Activated T-cell treated with anti-CD3 and anti-CD28 coated beads, Interleukin-2, amount 50 U/mL, for 4 hours (primary cell): ENCODE results near the gene SMIM10L2A. TPM values are rescaled to one million over a fixed set of nuclear protein-coding genes. Genes with fewer than 3 reads are reported as not detected.
"Not testable (repeated sequence)": the region's sequence is repeated elsewhere in the genome, so short reads cannot be mapped to it uniquely, and the experiment has no call there.

Experiments
- ATAC-seq, 2 donors: fragments of 200-7000 bp; cut with Tn5 transposase; one replicate each; pipeline ENCODE4 v1.10.0; 2021
- DNase-seq: peaks from one replicate; pipeline ENCODE4 v3.0.0-alpha.2; 2020
- H3K27me3 Mint-ChIP-seq: one replicate; pipeline ENCODE4 v1.8.0; 2021; ENCODE audit warnings: low read depth, mixed read lengths
- H3K36me3 Mint-ChIP-seq: one replicate; pipeline ENCODE4 v1.8.0; 2022; ENCODE audit warnings: mixed read lengths; ENCODE audit not compliant: insufficient read depth
- H3K4me1 Mint-ChIP-seq: one replicate; pipeline ENCODE4 v1.8.0; 2021; ENCODE audit warnings: low read depth, mixed read lengths
- H3K4me3 Mint-ChIP-seq: one replicate; pipeline ENCODE4 v1.8.0; 2021; ENCODE audit warnings: mild to moderate bottlenecking, moderate library complexity, mixed read lengths
- H3K9me3 Mint-ChIP-seq: one replicate; pipeline ENCODE4 v1.8.0; 2021; ENCODE audit warnings: mixed read lengths
- total RNA-seq, 3 donors: library from RNA; stranded (reverse); gene quantifications; one replicate each; pipeline ENCODE4 v1.2.1, GENCODE V29; 2021

The SMIM10L2A gene
- total RNA-seq, 3 donors from 2014 or later, result 0.38 to 0.66 (median 0.61) TPM

- not testable (repeated sequence) for H3K36me3 Mint-ChIP-seq, H3K4me3 Mint-ChIP-seq, H3K27me3 Mint-ChIP-seq, H3K9me3 Mint-ChIP-seq, ATAC-seq, H3K4me1 Mint-ChIP-seq, DNase-seq
These were observed 40.0 kb downstream of the SMIM10L2A start for GRCh38 chrX:135461756-135462155.

DNA sequence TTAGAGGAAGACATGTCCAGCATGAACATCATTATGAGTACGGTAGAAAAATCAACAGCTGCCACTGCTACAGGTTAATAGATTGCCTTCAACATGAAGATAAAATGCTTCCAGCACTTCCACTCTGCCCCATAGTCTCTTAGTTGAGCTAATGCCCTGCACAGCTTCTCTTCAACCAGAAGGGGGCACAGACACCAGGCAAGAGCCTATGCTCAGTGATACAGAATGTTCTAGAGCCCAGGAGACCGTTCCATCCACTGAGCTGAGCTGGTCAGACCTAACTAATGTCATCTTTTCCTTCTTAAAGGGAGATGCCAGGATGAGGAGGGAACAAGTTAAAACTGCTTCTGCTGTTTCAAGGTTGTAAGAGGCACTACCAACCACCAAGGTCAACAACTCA is 42.2 kb downstream of the SMIM10L2A start:
- Mint-ChIP-seq H3K4me3 (no peak overlapping the region), H3K4me1 (no peaks in the 10 kb centered on the region), H3K36me3 (no peaks in the 10 kb centered on the region), H3K9me3 (no peaks in the 10 kb centered on the region), H3K27me3 (peaks cover 4% of the 10 kb centered on the region)
- ATAC-seq, result no peak
- no peak for DNase-seq

DNA sequence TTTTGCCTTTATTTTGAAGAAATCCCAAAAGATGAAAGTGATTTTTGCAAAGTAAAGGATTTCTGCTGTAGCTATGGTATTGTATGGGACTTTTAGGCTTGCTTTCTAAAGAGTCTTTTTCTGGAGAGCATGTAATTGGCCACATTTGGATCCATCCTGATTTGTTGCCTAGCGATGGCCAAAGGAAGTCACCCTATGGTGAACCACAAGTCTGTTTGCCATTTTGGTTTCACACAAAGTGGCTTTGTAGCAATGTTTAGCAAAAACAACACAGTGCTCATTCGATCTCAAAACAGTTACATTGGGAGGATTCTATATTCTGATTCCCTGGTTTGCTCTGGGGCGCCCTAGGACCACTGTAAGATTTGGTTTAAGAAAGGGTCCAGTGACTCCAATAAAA is 54.6 kb downstream of the SMIM10L2A start:
- Mint-ChIP-seq H3K36me3 (no peaks in the 10 kb centered on the region), H3K27me3 (peaks cover 2% of the 10 kb centered on the region), H3K4me1 (peaks cover 3% of the 10 kb centered on the region), H3K4me3 (no peak overlapping the region), H3K9me3 (no peaks in the 10 kb centered on the region)
- DNase-seq (no peak), ATAC-seq (no peak)

- Mint-ChIP-seq H3K27me3 (peaks cover 2% of the 10 kb centered on the region), H3K4me3 (peak overlapping the region; percentile 32), H3K9me3 (no peaks in the 10 kb centered on the region), H3K4me1 (peaks cover 3% of the 10 kb centered on the region), H3K36me3 (no peaks in the 10 kb centered on the region)
- DNase-seq (peak; percentile 9), ATAC-seq (peak; percentile 55 to 62)
These were observed 55.8 kb downstream of the SMIM10L2A start for GRCh38 chrX:135477576-135477975.

Other genes with a start within 250 kb of the SMIM10L2A start
- gene ETDA, start 169.9 kb upstream of the SMIM10L2A start, total RNA-seq, result not detected
- gene ETDC, start 112.5 kb upstream of the SMIM10L2A start, total RNA-seq, result not detected
- gene ZNF75D, start 77.8 kb upstream of the SMIM10L2A start, total RNA-seq, result 1 to 10 TPM; 3.9 to 4.1 (median 4.0) TPM
- under 1 TPM; 0.63 to 0.83 (median 0.65) TPM for gene ZNF449, start 77.1 kb upstream of the SMIM10L2A start, total RNA-seq
- 10 to 100 TPM; 12.1 to 14.9 (median 14.8) TPM for gene INTS6L, start 98.7 kb downstream of the SMIM10L2A start, total RNA-seq